PFSK-1 (cell line): ENCODE results near the gene NOL12.

Experiments used
- FOXP2 ChIP-seq: optimal IDR thresholded peaks from 2 replicates; pipeline ENCODE3; 2011; ENCODE audit warnings: borderline replicate concordance, control low read depth, inconsistent platforms; ENCODE audit not compliant: insufficient read depth; ENCODE audit errors: extremely low read length, extremely low read depth
- POLR2AphosphoS5 ChIP-seq: IDR thresholded peaks from 2 replicates; pipeline ENCODE4 v1.6.1; 2012; ENCODE audit warnings: low read depth, mild to moderate bottlenecking, control low read depth, low read length, moderate library complexity
- REST ChIP-seq, 2 experiments: IDR thresholded peaks; 2 replicates each; pipeline versions ENCODE4 v1.6.1 to v1.8.0; 2011 to 2012; ENCODE audit warnings: low read depth in 2 of 2, low read length in 2 of 2, control low read depth in 1 of 2, inconsistent platforms in 1 of 2, mild to moderate bottlenecking in 1 of 2, moderate library complexity in 1 of 2; ENCODE audit not compliant: insufficient read depth in 1 of 2
- SIN3A ChIP-seq: IDR thresholded peaks from 2 replicates; pipeline ENCODE4 v1.6.1; 2012; ENCODE audit warnings: mild to moderate bottlenecking, low read length, moderate library complexity, borderline replicate concordance; ENCODE audit not compliant: insufficient read depth
- TAF1 ChIP-seq: IDR thresholded peaks from 2 replicates; pipeline ENCODE4 v1.6.1; 2012; ENCODE audit warnings: low read length, control low read depth, borderline replicate concordance; ENCODE audit not compliant: insufficient read depth

- no peak for TF ChIP-seq TAF1
- TF ChIP-seq SIN3A = no peak
- no peak for TF ChIP-seq REST (IDR thresholded peaks at IDR 0.05; ENCODE audit: insufficient read depth in 1 of 2, low read depth in 2 of 2, low read length in 2 of 2)
- TF ChIP-seq POLR2AphosphoS5 = no peak
- no peak for TF ChIP-seq FOXP2
Observed at GRCh38 chr22:37681556-37682049, 4.5 kb upstream of the NOL12 start.
